Keratinocyte (primary cell): ENCODE results near the gene MAEA.

Experiments
- EZH2 ChIP-seq: IDR thresholded peaks from one replicate; pipeline ENCODE4 v1.6.1; 2012; ENCODE audit warnings: inconsistent platforms, mild to moderate bottlenecking, low read length, moderate library complexity
- TF ChIP-seq, protein P1 (sequence below), 3 experiments: IDR thresholded peaks in 1 of 3; conservative IDR thresholded peaks in 1 of 3; optimal IDR thresholded peaks in 1 of 3; 2 replicates in 2 of 3; 3 replicates in 1 of 3; pipeline versions ENCODE3 to v1.5.1; 2011; ENCODE audit warnings: low read length in 3 of 3, mild to moderate bottlenecking in 3 of 3, moderate library complexity in 2 of 3, control low read depth in 1 of 3, inconsistent platforms in 1 of 3; ENCODE audit not compliant: insufficient read depth in 2 of 3; ENCODE audit errors: extremely low read depth in 1 of 3

- no peak for TF ChIP-seq EZH2
- TF ChIP-seq, protein P1, sequence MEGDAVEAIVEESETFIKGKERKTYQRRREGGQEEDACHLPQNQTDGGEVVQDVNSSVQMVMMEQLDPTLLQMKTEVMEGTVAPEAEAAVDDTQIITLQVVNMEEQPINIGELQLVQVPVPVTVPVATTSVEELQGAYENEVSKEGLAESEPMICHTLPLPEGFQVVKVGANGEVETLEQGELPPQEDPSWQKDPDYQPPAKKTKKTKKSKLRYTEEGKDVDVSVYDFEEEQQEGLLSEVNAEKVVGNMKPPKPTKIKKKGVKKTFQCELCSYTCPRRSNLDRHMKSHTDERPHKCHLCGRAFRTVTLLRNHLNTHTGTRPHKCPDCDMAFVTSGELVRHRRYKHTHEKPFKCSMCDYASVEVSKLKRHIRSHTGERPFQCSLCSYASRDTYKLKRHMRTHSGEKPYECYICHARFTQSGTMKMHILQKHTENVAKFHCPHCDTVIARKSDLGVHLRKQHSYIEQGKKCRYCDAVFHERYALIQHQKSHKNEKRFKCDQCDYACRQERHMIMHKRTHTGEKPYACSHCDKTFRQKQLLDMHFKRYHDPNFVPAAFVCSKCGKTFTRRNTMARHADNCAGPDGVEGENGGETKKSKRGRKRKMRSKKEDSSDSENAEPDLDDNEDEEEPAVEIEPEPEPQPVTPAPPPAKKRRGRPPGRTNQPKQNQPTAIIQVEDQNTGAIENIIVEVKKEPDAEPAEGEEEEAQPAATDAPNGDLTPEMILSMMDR (optimal IDR thresholded peaks at IDR 0.05 in 1 of 3, IDR thresholded peaks at IDR 0.05 in 1 of 3, conservative IDR thresholded peaks at IDR 0.05 in 1 of 3; ENCODE audit: extremely low read depth in 1 of 3, insufficient read depth in 2 of 3, low read length in 3 of 3) = no peak
Observed at GRCh38 chr4:1315836-1316536, 26.3 kb downstream of the MAEA start.
